GM12872 (cell line): ENCODE measurements around the gene MT4.

Experiments used
- CTCF ChIP-seq: IDR thresholded peaks from 3 replicates; pipeline ENCODE4 v1.5.1; 2011; ENCODE audit warnings: low read depth, mild to moderate bottlenecking, low read length, moderate library complexity; ENCODE audit not compliant: insufficient read depth

MT4 gene

GRCh38 chr16:56547949-56548567 lies 16.8 kb upstream of the MT4 start:
- TF ChIP-seq CTCF: no peak

- no peak for TF ChIP-seq CTCF
Measured at GRCh38 chr16:56549161-56549560, 15.7 kb upstream of the MT4 start.

GRCh38 chr16:56549744-56550385 lies 15.0 kb upstream of the MT4 start:
- no peak for TF ChIP-seq CTCF

- TF ChIP-seq CTCF: no peak
Measured at GRCh38 chr16:56551796-56552738, 12.8 kb upstream of the MT4 start.

GRCh38 chr16:56554441-56554840 lies 10.4 kb upstream of the MT4 start:
- TF ChIP-seq CTCF: no peak

GRCh38 chr16:56558024-56558747 lies 6.7 kb upstream of the MT4 start:
- TF ChIP-seq CTCF: no peak

GRCh38 chr16:56559109-56559508 lies 5.8 kb upstream of the MT4 start:
- TF ChIP-seq CTCF: no peak
